Subcutaneous abdominal adipose tissue (tissue), 5 donors: ENCODE data around the gene P2RY8.

Source experiments
- H3K27ac ChIP-seq: one replicate; pipeline ENCODE4 v1.7.0; 2013; ENCODE audit warnings: low read depth, mild to moderate bottlenecking, inconsistent platforms, low read length, moderate library complexity
- H3K27me3 ChIP-seq, 5 donors: one replicate each; pipeline ENCODE4 v1.7.0; 2013; ENCODE audit warnings: low read length in 5 of 5, inconsistent platforms in 1 of 5; ENCODE audit not compliant: control insufficient read depth in 5 of 5, insufficient read depth in 4 of 5
- H3K36me3 ChIP-seq, 5 donors: one replicate each; pipeline ENCODE4 v1.7.0; 2013; ENCODE audit warnings: low read length in 5 of 5; ENCODE audit not compliant: control insufficient read depth in 5 of 5, insufficient read depth in 5 of 5
- H3K4me1 ChIP-seq, 5 donors: one replicate each; pipeline ENCODE4 v1.7.0; 2013; ENCODE audit warnings: low read length in 5 of 5, mild to moderate bottlenecking in 3 of 5, moderate library complexity in 1 of 5; ENCODE audit not compliant: control insufficient read depth in 5 of 5, insufficient read depth in 5 of 5
- H3K4me3 ChIP-seq, 5 donors: one replicate each; pipeline ENCODE4 v1.7.0; 2013; ENCODE audit warnings: low read length in 5 of 5, low read depth in 1 of 5
- H3K9ac ChIP-seq, 5 donors: one replicate each; pipeline ENCODE4 v1.7.0; 2013; ENCODE audit warnings: low read length in 5 of 5, mild to moderate bottlenecking in 4 of 5, moderate library complexity in 3 of 5
- H3K9me3 ChIP-seq, 5 donors: one replicate each; pipeline ENCODE4 v1.7.0; 2013; ENCODE audit warnings: low read length in 5 of 5; ENCODE audit not compliant: control insufficient read depth in 5 of 5
- donor health status: healthy.
- donor health status: healthy.
- donor health status: healthy.
- donor health status: healthy.
- donor health status: healthy.

Gene P2RY8

DNA sequence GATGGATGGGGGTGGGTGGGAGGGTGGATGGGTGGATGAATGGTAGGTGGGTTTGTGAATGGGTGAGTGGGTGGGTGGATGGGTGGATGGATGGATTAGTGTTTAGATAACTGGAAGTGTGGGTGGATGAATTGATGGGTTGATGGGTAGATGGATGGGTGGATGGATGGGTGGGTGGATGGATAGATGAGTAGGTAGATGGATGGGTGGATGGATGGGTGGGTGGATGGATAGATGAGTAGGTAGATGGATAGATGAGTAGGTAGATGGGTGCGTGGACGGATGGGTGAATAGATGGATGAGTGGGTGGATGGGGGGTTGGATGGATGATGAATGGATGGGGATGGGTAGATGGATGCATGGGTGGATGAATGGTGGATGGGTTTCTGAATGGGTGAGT lies 64.0 kb downstream of the P2RY8 start:
- Histone ChIP-seq H3K9me3 (no peaks in the 10 kb centered on the region), H3K4me3 (no peak overlapping the region), H3K9ac (no peak overlapping the region), H3K4me1 (peaks cover 0 to 3% (median 0%) of the 10 kb centered on the region in 5 donors), H3K36me3 (no peaks in the 10 kb centered on the region), H3K27me3 (peaks cover 0 to 4% (median 0%) of the 10 kb centered on the region in 5 donors), H3K27ac (no peak overlapping the region)

DNA sequence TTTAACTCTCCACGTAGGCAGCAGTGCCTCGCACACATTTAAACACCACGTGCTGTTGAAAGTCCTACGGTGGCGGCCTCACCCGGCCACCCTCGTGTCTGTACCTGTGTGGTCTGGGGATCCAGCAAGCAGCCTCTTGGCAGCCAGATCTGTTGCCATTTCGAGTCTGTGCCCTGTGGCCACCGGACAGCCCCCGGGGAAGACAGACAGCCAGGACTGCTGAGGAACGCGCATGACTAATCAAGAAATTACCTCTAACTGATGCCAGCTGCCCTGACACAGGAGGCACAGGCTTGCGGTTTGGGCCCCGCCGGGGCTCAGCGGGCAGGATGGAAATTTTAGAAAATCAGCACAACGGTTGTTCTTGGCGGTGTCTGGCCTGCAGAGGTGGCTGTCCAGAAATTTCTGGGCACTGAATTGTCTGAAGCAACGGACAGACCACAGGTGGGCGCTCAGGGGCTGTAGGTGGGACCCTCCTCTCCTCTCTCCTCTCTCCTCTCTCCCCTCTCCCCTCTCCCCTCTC lies 68.7 kb downstream of the P2RY8 start:
- Histone ChIP-seq H3K4me1 (peaks cover 0 to 19% (median 3%) of the 10 kb centered on the region in 5 donors), H3K36me3 (peaks cover 0 to 7% (median 0%) of the 10 kb centered on the region in 5 donors), H3K4me3 (no peak overlapping the region), H3K27me3 (peaks cover 11 to 21% (median 17%) of the 10 kb centered on the region in 5 donors), H3K9me3 (no peaks in the 10 kb centered on the region), H3K9ac (no peak overlapping the region), H3K27ac (no peak overlapping the region)

DNA sequence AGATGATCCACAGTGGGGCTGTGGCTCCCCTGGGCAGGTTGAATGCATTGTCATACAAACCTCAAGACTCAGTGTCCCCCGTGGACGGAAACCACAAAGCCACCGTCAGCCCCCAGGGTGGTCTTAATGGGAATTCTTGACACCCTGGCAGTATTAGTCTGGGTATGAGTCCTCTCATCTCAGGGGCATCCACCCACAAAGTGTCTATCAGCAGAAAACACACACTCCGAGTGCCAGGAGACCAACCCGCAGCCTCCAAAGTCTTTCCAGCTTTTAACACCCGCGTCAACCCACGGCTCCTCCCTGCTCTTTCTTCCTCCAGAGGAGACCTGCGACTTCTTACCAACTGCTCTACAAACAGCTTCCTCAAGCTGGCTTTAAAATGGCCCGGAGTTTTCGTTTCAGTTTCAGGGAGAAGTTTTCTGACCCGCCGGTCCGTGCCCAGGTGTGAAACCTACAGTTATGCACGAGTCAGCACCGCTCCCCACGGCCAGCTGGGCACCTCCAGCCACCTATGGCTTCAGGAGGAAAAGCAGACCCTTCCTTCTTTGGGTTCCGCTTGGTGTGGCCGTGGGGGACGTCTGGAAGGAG lies 69.9 kb downstream of the P2RY8 start:
- no peak overlapping the region for H3K27ac ChIP-seq
- H3K27me3 ChIP-seq, result peaks cover 11 to 24% (median 18%) of the 10 kb centered on the region in 5 donors
- H3K4me3 ChIP-seq, result peak overlapping the region in 3 of 5 donors; percentile 38 to 57 (median 44)
- H3K36me3 ChIP-seq, result peaks cover 0 to 7% (median 0%) of the 10 kb centered on the region in 5 donors
- no peak overlapping the region for H3K9ac ChIP-seq
- peaks cover 0 to 23% (median 3%) of the 10 kb centered on the region in 5 donors for H3K4me1 ChIP-seq
- no peaks in the 10 kb centered on the region for H3K9me3 ChIP-seq

DNA sequence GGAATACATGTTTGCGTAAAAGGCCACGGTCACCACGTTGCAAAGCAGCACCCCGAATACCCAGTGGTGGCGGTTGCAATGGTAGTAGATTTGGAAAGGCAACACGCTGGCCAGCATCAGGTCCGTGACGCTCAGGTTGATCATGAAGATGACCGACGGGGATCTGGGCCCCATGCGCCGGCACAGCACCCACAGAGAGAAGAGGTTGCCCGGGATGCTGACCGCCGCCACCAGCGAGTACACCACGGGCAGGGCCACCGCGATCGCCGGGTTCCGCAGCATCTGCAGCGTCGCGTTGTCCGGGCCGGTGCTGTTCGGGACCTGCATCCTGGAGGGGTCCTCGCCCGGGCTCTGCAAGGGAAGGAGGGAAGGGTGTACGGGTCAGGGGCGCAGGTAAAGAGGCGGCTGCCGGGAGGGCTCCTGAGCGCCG lies 70.7 kb downstream of the P2RY8 start:
- H3K36me3 ChIP-seq, result peaks cover 0 to 7% (median 0%) of the 10 kb centered on the region in 5 donors
- H3K4me1 ChIP-seq, result peaks cover 0 to 23% (median 3%) of the 10 kb centered on the region in 5 donors
- no peaks in the 10 kb centered on the region for H3K9me3 ChIP-seq
- H3K27ac ChIP-seq, result no peak overlapping the region
- H3K27me3 ChIP-seq, result peaks cover 11 to 24% (median 18%) of the 10 kb centered on the region in 5 donors
- H3K9ac ChIP-seq, result no peak overlapping the region
- H3K4me3 ChIP-seq, result no peak overlapping the region

DNA sequence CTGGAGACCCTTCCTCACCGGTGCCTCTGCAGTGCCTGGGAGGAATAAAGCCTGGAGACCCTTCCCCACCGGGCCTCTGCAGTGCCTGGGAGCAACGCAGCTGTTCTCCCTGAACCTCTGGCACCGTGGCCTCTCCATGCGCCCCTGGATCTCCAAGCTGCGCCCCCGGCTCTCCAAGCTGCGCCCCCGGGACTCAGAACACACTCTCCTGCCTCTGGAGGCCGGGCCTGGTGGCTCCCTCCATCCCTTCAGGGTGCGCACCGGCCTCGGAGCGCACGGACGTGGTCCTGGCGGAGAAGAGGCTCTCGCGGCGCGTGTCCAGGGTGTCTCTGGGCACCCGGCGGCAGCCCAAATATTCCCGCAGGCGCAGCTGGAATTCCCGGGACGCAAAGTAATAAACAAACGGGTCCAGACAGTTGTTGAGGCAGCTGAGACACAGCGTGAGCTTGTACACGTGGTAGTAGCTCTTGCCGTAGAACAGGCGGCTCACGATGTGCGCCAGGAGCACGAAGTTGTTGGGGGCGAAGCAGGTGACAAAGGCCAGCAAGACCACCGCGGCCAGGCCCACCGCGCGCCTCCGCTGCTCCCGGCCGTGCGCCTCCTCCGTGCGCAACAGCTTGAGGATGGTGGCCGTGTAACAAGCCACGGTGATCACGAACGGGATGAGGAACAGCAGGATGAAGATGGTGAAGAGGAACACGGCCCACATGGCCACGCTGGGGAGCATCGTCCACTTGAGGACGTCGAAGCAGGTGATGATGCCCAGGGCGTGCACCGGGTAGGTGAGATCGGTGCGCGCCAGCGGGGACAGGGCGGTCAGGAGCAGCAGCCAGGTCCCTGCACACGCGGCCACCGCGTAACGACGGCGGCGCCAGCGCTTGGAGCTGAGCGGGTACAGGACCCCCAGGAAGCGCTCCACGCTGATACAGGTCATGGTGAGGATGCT lies 71.4 kb downstream of the P2RY8 start:
- peaks cover 0 to 7% (median 0%) of the 10 kb centered on the region in 5 donors for H3K36me3 ChIP-seq
- H3K4me3 ChIP-seq, result no peak overlapping the region
- no peak overlapping the region for H3K9ac ChIP-seq
- H3K9me3 ChIP-seq, result no peaks in the 10 kb centered on the region
- H3K27me3 ChIP-seq, result peaks cover 11 to 24% (median 18%) of the 10 kb centered on the region in 5 donors
- no peak overlapping the region for H3K27ac ChIP-seq
- H3K4me1 ChIP-seq, result peaks cover 0 to 23% (median 3%) of the 10 kb centered on the region in 5 donors

DNA sequence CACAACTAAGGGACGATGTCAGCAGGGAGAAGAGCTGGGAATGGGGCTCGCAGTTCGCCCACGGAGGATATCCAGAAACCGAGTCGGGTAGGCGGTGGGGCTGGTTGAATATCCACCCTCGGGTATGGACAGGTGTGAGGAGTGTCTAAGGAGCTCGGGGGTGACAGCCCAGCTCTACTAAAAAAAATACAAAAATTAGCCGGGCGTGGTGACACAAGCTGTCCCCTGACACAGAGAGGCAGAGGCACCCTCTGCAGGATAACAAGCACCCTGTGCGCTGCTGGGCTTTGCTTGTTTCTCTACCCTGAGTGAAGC lies 72.1 kb downstream of the P2RY8 start:
- no peak overlapping the region for H3K4me3 ChIP-seq
- no peaks in the 10 kb centered on the region for H3K9me3 ChIP-seq
- H3K27ac ChIP-seq, result no peak overlapping the region

DNA sequence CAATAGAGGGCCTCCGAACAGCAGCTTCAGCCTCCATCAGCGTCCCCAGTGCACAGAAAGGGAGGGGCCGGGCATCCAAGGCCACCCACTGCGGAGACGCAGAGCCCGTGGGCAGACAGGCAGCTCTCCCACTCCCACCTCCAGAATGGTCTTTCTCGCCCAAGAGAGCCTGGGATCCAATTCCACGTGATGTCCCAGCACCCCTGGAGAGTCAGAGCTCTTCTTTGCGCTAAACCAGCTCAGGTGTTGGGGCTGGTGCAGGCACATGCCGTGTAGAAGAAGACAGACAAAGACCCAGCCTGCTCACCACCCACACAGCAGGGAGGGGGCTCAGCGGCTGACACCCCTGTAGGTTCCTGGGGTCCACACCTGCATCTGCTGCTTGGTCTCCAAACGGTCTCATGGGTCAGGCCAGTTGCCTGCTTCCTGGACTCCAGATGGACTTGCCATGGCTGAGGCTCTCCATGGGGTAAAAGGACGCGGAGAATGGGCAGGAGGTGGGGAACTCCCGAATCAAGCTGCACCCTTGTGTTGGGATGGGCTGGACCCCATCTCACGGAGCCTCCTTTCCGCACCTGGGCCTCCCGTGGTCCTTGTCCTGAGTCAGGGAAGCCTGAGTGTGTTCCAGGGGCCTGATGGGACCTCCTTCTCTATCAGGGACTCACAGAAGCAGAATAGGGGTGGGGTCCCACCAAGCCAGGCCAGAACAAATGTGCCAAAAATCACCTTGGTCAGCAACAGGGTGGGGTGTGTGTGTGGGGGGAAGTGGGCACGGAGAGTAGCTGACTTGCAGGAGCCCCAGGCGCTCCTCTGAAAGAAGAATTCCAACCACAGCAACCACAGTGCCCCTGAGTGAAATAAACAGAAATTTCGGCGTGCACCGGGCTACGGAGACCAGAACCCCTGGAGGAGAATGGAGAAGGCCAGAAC lies 72.7 kb downstream of the P2RY8 start:
- Histone ChIP-seq H3K36me3 (peaks cover 0 to 7% (median 0%) of the 10 kb centered on the region in 5 donors), H3K27ac (no peak overlapping the region), H3K9ac (no peak overlapping the region), H3K4me3 (no peak overlapping the region), H3K4me1 (peaks cover 0 to 23% (median 3%) of the 10 kb centered on the region in 5 donors), H3K9me3 (no peaks in the 10 kb centered on the region), H3K27me3 (peaks cover 11 to 24% (median 18%) of the 10 kb centered on the region in 5 donors)

More for the DNA sequence above, 72.1 kb downstream of the P2RY8 start:
- Histone ChIP-seq H3K36me3 (peaks cover 0 to 7% (median 0%) of the 10 kb centered on the region in 5 donors), H3K27me3 (peaks cover 11 to 24% (median 18%) of the 10 kb centered on the region in 5 donors), H3K9ac (no peak overlapping the region), H3K4me1 (peaks cover 0 to 23% (median 3%) of the 10 kb centered on the region in 5 donors)

DNA sequence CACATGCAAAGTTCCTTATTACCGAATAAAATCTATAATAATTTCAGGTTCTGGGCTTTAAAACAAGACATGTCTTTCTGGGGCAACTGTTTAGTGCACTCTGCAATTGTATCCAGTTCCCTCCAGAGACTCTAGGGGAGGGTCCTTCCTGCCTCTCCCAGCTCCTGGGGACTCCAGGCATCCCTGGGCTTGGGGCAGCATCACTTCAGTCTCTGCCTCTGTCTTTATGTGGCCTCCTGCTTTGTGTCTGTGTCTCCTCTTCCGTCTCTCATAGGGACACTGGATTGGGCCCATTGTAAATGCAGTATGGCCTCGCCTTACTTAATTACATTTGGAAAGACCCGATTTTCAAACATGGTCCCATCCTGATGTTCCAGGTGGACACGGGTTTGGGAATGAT lies 73.4 kb downstream of the P2RY8 start:
- Histone ChIP-seq H3K4me3 (no peak overlapping the region), H3K36me3 (peaks cover 0 to 7% (median 0%) of the 10 kb centered on the region in 5 donors), H3K9me3 (no peaks in the 10 kb centered on the region), H3K27ac (peak overlapping the region; percentile 17), H3K4me1 (peaks cover 0 to 23% (median 3%) of the 10 kb centered on the region in 5 donors), H3K27me3 (peaks cover 11 to 24% (median 18%) of the 10 kb centered on the region in 5 donors), H3K9ac (no peak overlapping the region)

DNA sequence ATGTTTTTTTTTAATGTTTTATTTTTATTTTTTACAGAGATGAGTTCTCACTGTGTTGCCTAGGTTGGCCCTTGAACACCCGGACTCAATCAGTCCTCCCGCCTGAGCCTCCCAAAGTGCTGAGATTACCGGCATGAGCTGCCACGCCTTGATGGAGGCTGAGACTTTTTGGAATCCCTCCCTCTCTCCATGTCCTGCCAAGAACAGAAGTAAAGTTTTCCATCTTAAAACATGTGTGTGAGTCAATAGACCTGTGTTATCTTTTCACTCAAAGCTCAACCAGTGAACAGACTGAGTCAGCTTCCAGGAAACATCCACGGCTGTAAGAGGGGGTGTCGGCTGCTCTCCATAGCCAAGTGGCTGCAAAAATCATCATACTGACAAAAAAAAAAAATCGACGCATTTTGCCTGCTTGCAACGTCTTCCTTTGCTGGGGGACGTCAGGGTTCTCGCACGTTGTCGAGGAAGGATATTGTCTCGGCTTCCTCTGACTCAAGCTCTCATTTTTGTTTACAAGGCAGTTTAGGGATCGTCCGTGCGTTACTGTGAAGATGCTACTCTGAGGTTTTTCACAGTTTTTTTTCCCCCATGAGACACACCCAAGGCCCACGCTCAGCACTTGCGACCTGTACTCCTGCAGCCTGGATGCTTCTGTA lies 74.3 kb downstream of the P2RY8 start:
- H3K9ac ChIP-seq, result no peak overlapping the region
- H3K4me1 ChIP-seq, result peaks cover 0 to 20% (median 3%) of the 10 kb centered on the region in 5 donors
- no peak overlapping the region for H3K4me3 ChIP-seq
- peaks cover 0 to 7% (median 0%) of the 10 kb centered on the region in 5 donors for H3K36me3 ChIP-seq
- H3K27me3 ChIP-seq, result peaks cover 11 to 24% (median 15%) of the 10 kb centered on the region in 5 donors
- H3K9me3 ChIP-seq, result no peaks in the 10 kb centered on the region
- peak overlapping the region; percentile 17 for H3K27ac ChIP-seq
